Measurements from ENCODE around the gene SMIM3. TPM values are rescaled to one million over a fixed set of nuclear protein-coding genes. Genes with fewer than 3 reads are reported as not detected.

Gene SMIM3
- total RNA-seq, 1 donor from 2014 or later, result 13.0 TPM

DNA sequence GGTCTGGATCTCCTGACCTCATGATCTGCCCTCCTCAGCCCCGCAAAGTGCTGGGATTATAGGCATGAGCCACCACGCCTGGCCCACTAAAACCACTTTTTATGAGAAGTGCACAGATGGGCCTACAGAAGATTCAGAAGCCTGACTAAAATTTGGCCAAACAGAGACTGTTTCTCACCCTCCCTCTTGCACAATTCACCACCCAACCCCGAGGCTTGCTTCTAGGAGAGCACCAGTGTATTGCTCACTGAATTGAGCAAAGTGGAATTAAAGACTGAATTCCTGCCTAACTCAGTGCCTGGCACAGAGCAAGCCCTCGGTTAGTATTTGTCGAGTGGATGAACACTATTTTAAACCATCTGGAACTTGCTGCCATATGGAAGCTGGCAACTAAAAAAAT, 16.3 kb upstream of the SMIM3 start:
- peaks cover 13% of the 10 kb centered on the region for H3K4me1 Mint-ChIP-seq (ENCODE audit: low read depth)
- no peaks in the 10 kb centered on the region for H3K36me3 Mint-ChIP-seq (ENCODE audit: low read depth)
- no peak overlapping the region for H3K27ac Mint-ChIP-seq (ENCODE audit: unreplicated experiment)
- peaks cover 3% of the 10 kb centered on the region for H3K9me3 Mint-ChIP-seq (ENCODE audit: low read depth)
- TF ChIP-seq, protein P1, sequence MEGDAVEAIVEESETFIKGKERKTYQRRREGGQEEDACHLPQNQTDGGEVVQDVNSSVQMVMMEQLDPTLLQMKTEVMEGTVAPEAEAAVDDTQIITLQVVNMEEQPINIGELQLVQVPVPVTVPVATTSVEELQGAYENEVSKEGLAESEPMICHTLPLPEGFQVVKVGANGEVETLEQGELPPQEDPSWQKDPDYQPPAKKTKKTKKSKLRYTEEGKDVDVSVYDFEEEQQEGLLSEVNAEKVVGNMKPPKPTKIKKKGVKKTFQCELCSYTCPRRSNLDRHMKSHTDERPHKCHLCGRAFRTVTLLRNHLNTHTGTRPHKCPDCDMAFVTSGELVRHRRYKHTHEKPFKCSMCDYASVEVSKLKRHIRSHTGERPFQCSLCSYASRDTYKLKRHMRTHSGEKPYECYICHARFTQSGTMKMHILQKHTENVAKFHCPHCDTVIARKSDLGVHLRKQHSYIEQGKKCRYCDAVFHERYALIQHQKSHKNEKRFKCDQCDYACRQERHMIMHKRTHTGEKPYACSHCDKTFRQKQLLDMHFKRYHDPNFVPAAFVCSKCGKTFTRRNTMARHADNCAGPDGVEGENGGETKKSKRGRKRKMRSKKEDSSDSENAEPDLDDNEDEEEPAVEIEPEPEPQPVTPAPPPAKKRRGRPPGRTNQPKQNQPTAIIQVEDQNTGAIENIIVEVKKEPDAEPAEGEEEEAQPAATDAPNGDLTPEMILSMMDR (IDR thresholded peaks at IDR 0.05), result no peak
- no peak for DNase-seq (ENCODE audit: low spot score)
- no peak overlapping the region for H3K4me3 Mint-ChIP-seq (ENCODE audit: unreplicated experiment)
- H3K27me3 Mint-ChIP-seq (ENCODE audit: low read depth), result no peaks in the 10 kb centered on the region

DNA sequence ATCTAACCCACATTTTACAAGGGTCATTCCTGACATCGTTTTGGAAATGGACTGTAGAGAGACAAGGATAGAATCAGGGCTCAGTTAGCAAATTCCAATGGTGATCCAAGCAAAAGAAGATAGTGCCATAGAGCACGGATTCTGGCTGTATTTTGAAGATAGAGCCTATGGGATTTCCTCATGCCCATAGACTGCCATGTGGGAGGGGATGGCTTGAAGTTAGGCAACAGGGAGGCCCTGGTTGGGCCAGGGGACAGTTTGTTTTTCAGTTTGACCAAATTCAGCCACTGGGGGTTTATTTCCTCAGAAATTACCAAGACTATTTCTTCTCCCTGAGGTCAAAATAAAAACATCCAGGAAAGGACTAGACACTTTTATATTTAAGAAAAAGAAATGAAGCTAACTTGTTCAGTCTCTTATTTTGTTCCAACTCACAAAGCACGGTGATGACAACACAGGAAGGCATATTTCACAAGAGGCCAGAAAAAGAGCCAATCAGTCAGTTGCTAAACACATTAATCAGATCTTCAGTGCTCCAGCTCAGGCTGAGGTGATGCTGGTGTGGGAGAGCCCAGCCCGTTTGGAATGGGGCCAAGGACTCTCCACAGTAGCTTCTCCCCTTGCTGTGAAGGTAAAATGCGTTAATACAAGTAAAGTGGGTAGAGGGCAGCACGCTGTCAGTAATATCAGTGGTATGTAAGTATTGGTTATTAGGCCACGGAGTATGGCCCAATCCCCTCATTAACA, 15.4 kb upstream of the SMIM3 start:
- DNase-seq (ENCODE audit: low spot score), result no peak
- H3K9me3 Mint-ChIP-seq (ENCODE audit: low read depth), result peaks cover 3% of the 10 kb centered on the region

DNA sequence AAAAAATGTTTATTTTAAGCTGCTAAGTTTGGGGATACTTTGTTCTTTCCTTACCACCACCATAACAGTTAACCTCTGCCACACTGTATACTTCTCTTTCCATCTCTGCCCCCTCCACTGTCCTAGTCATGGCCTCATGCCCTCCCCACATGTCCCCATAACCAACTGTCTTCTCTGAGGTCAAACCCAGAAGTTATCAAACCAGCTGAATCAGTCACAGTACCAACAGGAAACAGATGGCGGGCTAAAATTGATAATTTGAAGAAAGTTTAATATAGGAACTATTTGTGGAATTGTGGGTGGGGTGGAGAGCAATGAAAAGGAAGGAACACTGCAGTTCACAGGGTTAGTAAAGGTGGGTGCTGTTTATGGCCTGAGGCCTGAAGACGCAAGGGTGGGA, 14.0 kb upstream of the SMIM3 start:
- Mint-ChIP-seq H3K27me3 (ENCODE audit: low read depth) (no peaks in the 10 kb centered on the region), H3K27ac (ENCODE audit: unreplicated experiment) (no peak overlapping the region), H3K4me1 (ENCODE audit: low read depth) (peaks cover 1% of the 10 kb centered on the region), H3K4me3 (ENCODE audit: unreplicated experiment) (no peak overlapping the region), H3K9me3 (ENCODE audit: low read depth) (peaks cover 3% of the 10 kb centered on the region), H3K36me3 (ENCODE audit: low read depth) (no peaks in the 10 kb centered on the region)
- no peak for DNase-seq (ENCODE audit: low spot score)
- TF ChIP-seq, protein P1 (IDR thresholded peaks at IDR 0.05), result no peak

More for the DNA sequence above, 15.4 kb upstream of the SMIM3 start:
- Mint-ChIP-seq H3K36me3 (ENCODE audit: low read depth) (no peaks in the 10 kb centered on the region), H3K27ac (ENCODE audit: unreplicated experiment) (no peak overlapping the region), H3K4me3 (ENCODE audit: unreplicated experiment) (no peak overlapping the region), H3K27me3 (ENCODE audit: low read depth) (no peaks in the 10 kb centered on the region), H3K4me1 (ENCODE audit: low read depth) (peaks cover 8% of the 10 kb centered on the region)
- TF ChIP-seq, protein P1 (IDR thresholded peaks at IDR 0.05), result no peak

DNA sequence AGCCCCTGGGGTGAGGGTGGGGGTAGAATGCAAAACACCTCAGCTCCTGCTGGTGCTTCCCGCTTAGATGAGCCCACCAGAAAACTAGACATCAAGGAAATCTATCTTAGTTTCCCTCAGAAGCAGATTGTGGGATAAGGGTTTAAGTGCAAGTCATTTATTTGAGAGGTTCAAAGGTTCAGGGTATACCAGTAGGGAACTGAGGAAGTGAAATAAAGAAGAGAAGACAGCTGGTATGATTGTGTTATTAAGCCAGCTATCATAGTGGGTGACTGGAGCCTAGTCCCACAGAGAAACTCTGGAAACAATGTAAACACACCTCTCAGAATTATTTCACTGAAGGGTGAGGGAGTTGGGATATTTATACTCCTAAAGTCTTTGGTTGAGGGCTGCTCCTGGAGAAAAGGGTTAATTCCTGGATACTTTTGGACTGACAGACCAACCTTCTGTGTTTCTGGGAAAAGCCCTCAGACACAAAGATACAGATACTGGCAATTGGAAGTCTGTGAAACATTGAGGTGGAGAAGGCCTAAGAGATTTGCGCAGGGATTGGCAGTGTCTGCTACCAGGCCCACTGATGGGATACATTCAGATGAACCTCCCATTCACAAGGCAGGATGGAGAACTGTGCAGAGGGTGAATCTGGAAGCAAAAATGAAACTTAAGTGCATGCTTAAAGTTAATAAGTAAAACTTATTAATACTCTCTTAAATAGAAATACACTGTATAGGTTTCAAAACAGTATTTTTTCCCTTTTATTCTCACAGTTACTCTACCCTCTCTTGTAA, 13.4 kb upstream of the SMIM3 start:
- H3K27me3 Mint-ChIP-seq (ENCODE audit: low read depth), result no peaks in the 10 kb centered on the region
- no peaks in the 10 kb centered on the region for H3K4me1 Mint-ChIP-seq (ENCODE audit: low read depth)
- TF ChIP-seq, protein P1 (IDR thresholded peaks at IDR 0.05), result no peak
- H3K9me3 Mint-ChIP-seq (ENCODE audit: low read depth), result peaks cover 3% of the 10 kb centered on the region
- H3K4me3 Mint-ChIP-seq (ENCODE audit: unreplicated experiment), result no peak overlapping the region
- no peaks in the 10 kb centered on the region for H3K36me3 Mint-ChIP-seq (ENCODE audit: low read depth)
- DNase-seq (ENCODE audit: low spot score), result no peak
- H3K27ac Mint-ChIP-seq (ENCODE audit: unreplicated experiment), result no peak overlapping the region

DNA sequence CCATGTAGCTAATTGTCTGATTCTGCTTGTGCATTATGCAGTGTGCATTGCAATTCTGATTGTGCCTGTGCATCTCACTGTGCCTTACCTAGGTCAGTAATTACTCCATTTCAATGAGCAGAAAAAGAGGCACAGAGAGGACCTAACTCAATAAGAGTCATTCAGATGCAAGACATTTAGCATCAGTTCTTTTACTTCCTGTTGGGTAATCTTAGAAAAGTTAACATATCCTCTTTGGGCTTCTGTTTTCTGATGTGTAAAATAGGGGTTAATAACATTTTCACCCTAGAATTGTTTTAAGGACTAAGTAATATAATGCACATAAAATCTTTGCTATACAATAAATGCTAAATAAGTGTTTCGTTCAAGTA, 12.8 kb upstream of the SMIM3 start:
- Mint-ChIP-seq H3K4me3 (ENCODE audit: unreplicated experiment) (no peak overlapping the region), H3K4me1 (ENCODE audit: low read depth) (no peaks in the 10 kb centered on the region), H3K27me3 (ENCODE audit: low read depth) (no peaks in the 10 kb centered on the region), H3K36me3 (ENCODE audit: low read depth) (no peaks in the 10 kb centered on the region), H3K27ac (ENCODE audit: unreplicated experiment) (no peak overlapping the region), H3K9me3 (ENCODE audit: low read depth) (peaks cover 3% of the 10 kb centered on the region)
- no peak for DNase-seq (ENCODE audit: low spot score)
- TF ChIP-seq, protein P1 (IDR thresholded peaks at IDR 0.05), result no peak

Measured in chondrocyte (in vitro differentiated cells).